Ramos (cell line): ENCODE data around the gene ASS1.

ENCODE experiments used
- in situ Hi-C: fragments of 300-500 bp; cut with MboI; formaldehyde crosslinking; loops from one replicate; pipeline ENCODE4 v1.14.3; 2022; ENCODE audit warnings: low sequenced_read_pairs; ENCODE audit not compliant: unreplicated experiment

The ASS1 gene

GRCh38 chr9:130522233-130522808 lies 77.6 kb downstream of the ASS1 start:
- in situ Hi-C loops, result no loop called here

DNA sequence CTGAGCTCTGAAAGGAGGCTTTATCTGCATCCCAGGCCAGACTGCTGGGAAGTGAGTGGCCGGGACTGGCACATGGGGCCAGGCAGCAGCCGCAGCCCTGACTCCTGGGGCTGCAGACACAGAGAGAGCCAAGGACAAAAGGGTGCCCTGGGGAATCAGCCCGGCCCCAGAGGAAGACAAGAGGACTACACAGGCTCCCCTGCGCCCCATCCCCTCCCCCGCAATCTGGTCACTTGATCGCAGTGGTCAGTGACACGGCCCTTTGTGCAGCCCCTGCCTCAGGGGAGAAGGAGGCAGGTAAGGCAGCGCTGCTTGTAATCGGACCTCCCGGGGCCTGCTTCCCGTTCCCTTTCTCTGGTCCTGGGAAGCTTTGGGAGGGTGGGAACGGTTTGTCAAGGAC lies 79.2 kb downstream of the ASS1 start:
- in situ Hi-C loops, result no loop called here

GRCh38 chr9:130526193-130526853 lies 81.6 kb downstream of the ASS1 start:
- in situ Hi-C loops, result no loop called here

GRCh38 chr9:130526854-130527650 lies 82.3 kb downstream of the ASS1 start:
- in situ Hi-C loops, result no loop called here

GRCh38 chr9:130527651-130528310 lies 83.0 kb downstream of the ASS1 start:
- in situ Hi-C loops, result no loop called here

- in situ Hi-C loops, result no loop called here
These were observed 83.9 kb downstream of the ASS1 start for GRCh38 chr9:130528674-130529073.

- in situ Hi-C loops, result no loop called here
These were observed 86.2 kb downstream of the ASS1 start for GRCh38 chr9:130530938-130531337.

GRCh38 chr9:130531670-130532069 lies 86.9 kb downstream of the ASS1 start:
- in situ Hi-C loops, result no loop called here

- in situ Hi-C loops, result no loop called here
These were observed 87.8 kb downstream of the ASS1 start for GRCh38 chr9:130532426-130533080.

GRCh38 chr9:130535818-130536521 lies 91.2 kb downstream of the ASS1 start:
- in situ Hi-C loops, result no loop called here

GRCh38 chr9:130536701-130537107 lies 91.9 kb downstream of the ASS1 start:
- in situ Hi-C loops, result no loop called here

- in situ Hi-C loops, result no loop called here
These were observed 92.7 kb downstream of the ASS1 start for GRCh38 chr9:130537346-130538050.

- in situ Hi-C loops, result no loop called here
These were observed 94.9 kb downstream of the ASS1 start for GRCh38 chr9:130539420-130540223.

DNA sequence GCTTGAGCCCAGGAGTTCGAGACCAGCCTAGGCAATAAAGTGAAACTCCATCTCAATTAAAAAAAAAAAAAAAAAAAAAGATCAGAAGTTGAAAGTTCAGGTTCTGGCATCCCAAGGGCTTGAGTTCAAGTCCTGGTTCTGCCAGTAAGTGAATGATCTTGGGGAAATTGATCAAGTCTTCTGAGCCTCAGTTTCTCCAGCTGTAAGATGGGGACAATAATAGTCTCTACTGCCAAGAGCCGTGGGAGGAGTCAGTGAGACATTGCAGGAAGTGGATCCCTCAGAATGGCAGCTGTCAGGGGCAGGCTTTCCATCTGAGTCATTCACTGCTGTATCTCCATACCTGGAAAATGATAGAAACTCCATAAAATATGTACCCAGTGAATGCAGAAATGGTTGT lies 96.8 kb downstream of the ASS1 start:
- in situ Hi-C loops, result no loop called here

- in situ Hi-C loops, result no loop called here
These were observed 97.3 kb downstream of the ASS1 start for GRCh38 chr9:130542038-130542437.

DNA sequence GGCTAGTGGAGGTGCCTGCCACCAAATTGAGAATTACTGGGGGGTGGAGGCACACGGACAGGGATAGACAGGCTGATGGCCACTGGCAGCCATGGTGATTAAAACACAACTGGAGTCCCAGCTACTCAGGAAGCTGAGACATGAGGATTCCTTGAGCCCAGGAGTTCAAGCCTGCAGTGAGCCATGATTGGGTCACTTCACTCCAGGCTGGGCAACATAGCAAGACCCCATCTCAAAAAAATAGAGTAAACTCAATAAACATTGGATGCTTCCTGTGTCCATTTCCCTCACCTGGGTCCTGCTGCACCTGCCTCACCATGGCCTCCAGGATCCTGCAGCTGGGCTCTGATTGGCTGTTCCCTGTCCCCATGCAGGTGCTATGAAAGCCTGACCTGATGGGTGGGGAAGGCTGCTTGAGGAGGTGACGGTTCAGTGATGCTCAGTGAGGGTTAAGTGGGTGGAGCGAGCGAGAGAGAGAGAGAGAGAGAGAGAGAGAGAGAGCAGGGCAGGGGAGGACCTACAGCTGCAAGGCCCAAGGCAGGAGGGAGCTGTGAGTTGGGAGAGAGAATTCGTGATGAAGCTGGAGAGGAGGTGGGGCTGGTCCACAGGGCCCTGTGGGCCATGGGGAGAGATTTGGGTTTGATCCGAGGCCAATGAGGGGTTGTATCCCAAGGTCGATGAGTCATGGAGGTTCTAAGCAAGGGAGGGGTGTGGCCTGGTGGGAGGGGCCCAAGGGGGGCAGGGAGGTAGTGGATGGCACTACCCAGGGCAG lies 97.9 kb downstream of the ASS1 start:
- in situ Hi-C loops, result no loop called here

- in situ Hi-C loops, result no loop called here
These were observed 98.6 kb downstream of the ASS1 start for GRCh38 chr9:130543368-130543767.

DNA sequence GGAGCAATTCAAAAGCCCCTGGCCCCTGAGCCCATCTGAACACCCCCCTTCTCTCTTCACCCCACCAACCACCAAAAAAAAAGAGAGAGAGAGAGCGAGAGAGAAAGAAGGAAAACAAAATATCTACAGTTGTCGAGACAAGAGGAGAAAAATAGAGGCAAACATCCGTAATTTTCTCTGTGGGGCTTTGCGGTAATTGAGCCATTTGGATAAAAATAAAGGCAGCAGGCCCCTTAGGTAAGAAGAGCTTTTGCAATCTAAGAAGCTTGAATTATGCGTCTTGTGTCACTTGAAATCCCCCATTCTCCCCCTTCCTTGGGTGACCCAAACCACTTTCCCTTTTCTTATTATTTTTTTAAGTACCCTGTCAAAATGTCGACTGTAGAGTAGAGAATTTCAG lies 99.1 kb downstream of the ASS1 start:
- in situ Hi-C loops, result no loop called here
